Ovary (tissue), 9 donors: ENCODE measurements around the gene CHN2. TPM values are rescaled to one million over a fixed set of nuclear protein-coding genes. Genes with fewer than 3 reads are reported as not detected.

Experiments used
- DNase-seq, 5 donors: peaks; one replicate each; pipeline ENCODE4 v3.0.0-alpha.2; 2019 to 2020
- H3K27ac ChIP-seq, 2 donors: fragments of 200-600 bp; one replicate each; pipeline versions ENCODE4 v1.5.1 to v1.8.0; 2019 to 2022
- H3K27me3 ChIP-seq: fragments of 200-600 bp; one replicate; pipeline ENCODE4 v1.8.0; 2022
- H3K36me3 ChIP-seq: fragments of 200-600 bp; sonication (generic); one replicate; pipeline ENCODE4 v1.5.1; 2019
- H3K4me1 ChIP-seq: one replicate; pipeline ENCODE4 v1.8.1; 2013; ENCODE audit warnings: mild to moderate bottlenecking, moderate library complexity; ENCODE audit not compliant: insufficient read depth
- H3K4me3 ChIP-seq: fragments of 200-600 bp; sonication (generic); one replicate; pipeline ENCODE4 v1.5.1; 2017
- H3K9me3 ChIP-seq, 2 donors: fragments of 200-600 bp in 1 of 2; sonication (generic) in 1 of 2; one replicate each; pipeline versions ENCODE4 v1.5.1 to v1.8.1; 2013 to 2019; ENCODE audit warnings: mild to moderate bottlenecking in 1 of 2, moderate library complexity in 1 of 2
- CTCF ChIP-seq, 3 donors: fragments of 450-650 bp in 2 of 3; fragments of 200-600 bp in 1 of 3; IDR thresholded peaks; one replicate each; pipeline versions ENCODE4 v1.5.1 to v1.8.0; 2016 to 2022; ENCODE audit warnings: antibody characterized with exemption in 3 of 3, mild to moderate bottlenecking in 1 of 3
- EP300 ChIP-seq: sonication (generic); formaldehyde crosslinking; IDR thresholded peaks from one replicate; pipeline ENCODE4 v1.6.1; 2017; ENCODE audit warnings: antibody characterized with exemption
- POLR2A ChIP-seq: fragments of 450-650 bp; IDR thresholded peaks from one replicate; pipeline ENCODE4 v1.6.1; 2017; ENCODE audit warnings: antibody characterized with exemption, mild to moderate bottlenecking, moderate library complexity
- WGBS, 3 donors: extraction: QIAGEN DNeasy Blood & Tissue Kit in 1 of 3; methylation state at CpG; one replicate each; pipeline versions ENCODE4 v1.1.5 to v1.1.7; 2013 to 2017; 5-methylcytosine and 5-hydroxymethylcytosine counted together
- intact Hi-C, 4 donors: fragments of 100-400 bp; cut with DNase I; formaldehyde crosslinking; loops; one replicate each; pipeline versions ENCODE4 v1.11.0 to v1.15.1; 2022 to 2023
- polyA plus RNA-seq, 2 donors: library from polyadenylated mRNA; stranded (reverse); fragments of 200-250 nt in 1 of 2; fragments of 350-450 nt in 1 of 2; fragmentation: Illumina TruSeq in 1 of 2; extraction: RNeasy Lipid Tissue Mini Kit (QIAGEN cat#74804) in 1 of 2; gene quantifications; one replicate each; pipeline ENCODE4 v1.2.3, GENCODE V29; 2013 to 2014
- total RNA-seq, 7 donors: library from RNA; depleted of rRNA in 2 of 7; stranded (reverse); fragments of >200 nt in 2 of 7; fragmentation: NEBNext Ultra II Directional in 3 of 7; extraction: Animal tissue kit (Norgen Biotek cat#: 25700) in 3 of 7; gene quantifications; one replicate each; pipeline versions ENCODE4 v1.1.0 to v1.2.4, GENCODE V29; 2016 to 2023
- donor health status: DM: no; HTN: no; CAD: no; lungs with moderate emphysema.
- donor health status: DM: no; HTN: no; CAD: no.
- donor health status: Bipolar disorder and iron deficiency.
- donor health status: DM: yes; HTN: yes; CAD: no.
- donor health status: DM: no; HTN: no; CAD: no.
- donor health status: DM: yes; HTN: yes; CAD: no.

CHN2 gene
- total and polyA plus RNA-seq, 9 donors, result 17.9 to 32.6 (median 22.3) TPM

- intact Hi-C loops, result no loop called here
- TF ChIP-seq POLR2A (no peak), CTCF (IDR thresholded peaks at IDR 0.05) (no peak), EP300 (no peak)
- no peaks in the 10 kb centered on the region for H3K27me3 ChIP-seq
Observed at GRCh38 chr7:29304756-29305155, 110.2 kb downstream of the CHN2 start.

GRCh38 chr7:29306319-29306991 is 111.9 kb downstream of the CHN2 start:
- WGBS, 3 donors, result 63 to 82% (median 68%) methylated on average over 5 of the region's 5 CpGs
- Histone ChIP-seq H3K27ac (no peak overlapping the region), H3K36me3 (no peaks in the 10 kb centered on the region), H3K4me1 (no peaks in the 10 kb centered on the region), H3K9me3 (no peaks in the 10 kb centered on the region), H3K4me3 (no peak overlapping the region), H3K27me3 (no peaks in the 10 kb centered on the region)
- no peak for TF ChIP-seq POLR2A
- no peak for TF ChIP-seq EP300
- TF ChIP-seq CTCF (IDR thresholded peaks at IDR 0.05), result no peak
- DNase-seq, result no peak
- intact Hi-C loops, result no loop called here

More at GRCh38 chr7:29304756-29305155, 110.2 kb downstream of the CHN2 start:
- no peaks in the 10 kb centered on the region for H3K9me3 ChIP-seq
- no peaks in the 10 kb centered on the region for H3K4me1 ChIP-seq
- H3K27ac ChIP-seq, result no peak overlapping the region
- 71 to 79% (median 75%) methylated on average over 6 of the region's 6 CpGs for WGBS, 3 donors
- peak in 1 of 5 donors; percentile 18 for DNase-seq
- no peaks in the 10 kb centered on the region for H3K36me3 ChIP-seq
- no peak overlapping the region for H3K4me3 ChIP-seq

- H3K27ac ChIP-seq, result no peak overlapping the region
- H3K9me3 ChIP-seq, result no peaks in the 10 kb centered on the region
- no peak for DNase-seq
- H3K27me3 ChIP-seq, result no peaks in the 10 kb centered on the region
- intact Hi-C loops, result no loop called here
- TF ChIP-seq EP300 (no peak), CTCF (IDR thresholded peaks at IDR 0.05) (no peak), POLR2A (no peak)
- no peaks in the 10 kb centered on the region for H3K4me1 ChIP-seq
- H3K4me3 ChIP-seq, result no peak overlapping the region
- WGBS, 3 donors, result 84 to 96% (median 90%) methylated on average over 6 of the region's 6 CpGs
- H3K36me3 ChIP-seq, result no peaks in the 10 kb centered on the region
Observed at GRCh38 chr7:29308424-29308823, 113.8 kb downstream of the CHN2 start.

GRCh38 chr7:29309041-29309854 is 114.7 kb downstream of the CHN2 start:
- intact Hi-C loops, result no loop called here
- Histone ChIP-seq H3K27ac (no peak overlapping the region), H3K36me3 (no peaks in the 10 kb centered on the region), H3K27me3 (no peaks in the 10 kb centered on the region), H3K4me3 (no peak overlapping the region), H3K9me3 (no peaks in the 10 kb centered on the region), H3K4me1 (no peaks in the 10 kb centered on the region)
- 89 to 93% (median 93%) methylated on average over 9 of the region's 9 CpGs for WGBS, 3 donors
- no peak for DNase-seq
- TF ChIP-seq EP300 (no peak), POLR2A (no peak), CTCF (IDR thresholded peaks at IDR 0.05) (no peak)
